Vagina (tissue), 2 donors: ENCODE measurements around the gene RALBP1. TPM values are rescaled to one million over a fixed set of nuclear protein-coding genes. Genes with fewer than 3 reads are reported as not detected.
A peak's percentile ranks its signal among the peaks of the same experiment; 100 is the strongest.

Experiments
- DNase-seq, 2 donors: peaks; one replicate each; pipeline ENCODE4 v3.0.0-alpha.2; 2017; ENCODE audit errors: extremely low spot score in 2 of 2
- H3K27ac ChIP-seq: fragments of 200-600 bp; sonication (generic); one replicate; pipeline ENCODE4 v1.5.1; 2019
- H3K27me3 ChIP-seq: fragments of 200-600 bp; sonication (generic); one replicate; pipeline ENCODE4 v1.5.1; 2019
- H3K36me3 ChIP-seq, 2 donors: fragments of 200-600 bp; sonication (generic); one replicate each; pipeline ENCODE4 v1.5.1; 2017 to 2019
- H3K4me1 ChIP-seq: fragments of 200-600 bp; sonication (generic); one replicate; pipeline ENCODE4 v1.5.1; 2019
- H3K4me3 ChIP-seq, 2 donors: fragments of 200-600 bp; sonication (generic); 1 replicate in 1 of 2; 2 replicates in 1 of 2; pipeline ENCODE4 v1.5.1; 2016 to 2019
- H3K9me3 ChIP-seq: fragments of 200-600 bp; sonication (generic); one replicate; pipeline ENCODE4 v1.5.1; 2019
- CTCF ChIP-seq, 3 experiments: fragments of 450-650 bp in 2 of 3; fragments of 200-600 bp in 1 of 3; sonication (generic) in 1 of 3; IDR thresholded peaks; one replicate each; pipeline ENCODE4 v1.5.1; 2017 to 2019; ENCODE audit warnings: antibody characterized with exemption in 3 of 3, mild to moderate bottlenecking in 2 of 3, moderate library complexity in 2 of 3
- POLR2A ChIP-seq, 2 donors: fragments of 450-650 bp; IDR thresholded peaks; one replicate each; pipeline ENCODE4 v1.6.1; 2017; ENCODE audit warnings: antibody characterized with exemption in 2 of 2, mild to moderate bottlenecking in 2 of 2, moderate library complexity in 2 of 2
- POLR2AphosphoS5 ChIP-seq, 2 donors: sonication (generic); formaldehyde crosslinking; IDR thresholded peaks; one replicate each; pipeline ENCODE4 v1.9.0; 2017; ENCODE audit warnings: antibody characterized with exemption in 2 of 2, mild to moderate bottlenecking in 2 of 2, low read depth in 1 of 2; ENCODE audit not compliant: insufficient read depth in 1 of 2
- intact Hi-C: fragments of 100-400 bp; cut with DNase I; formaldehyde crosslinking; loops from one replicate; pipeline ENCODE4 v1.15.1; 2023
- total RNA-seq: library from RNA; depleted of rRNA; stranded (reverse); fragments of >200 nt; gene quantifications from one replicate; pipeline ENCODE4 v1.2.3, GENCODE V29; 2016

The RALBP1 gene
- total RNA-seq, 1 donor from 2014 or later, result 65.6 TPM

DNA sequence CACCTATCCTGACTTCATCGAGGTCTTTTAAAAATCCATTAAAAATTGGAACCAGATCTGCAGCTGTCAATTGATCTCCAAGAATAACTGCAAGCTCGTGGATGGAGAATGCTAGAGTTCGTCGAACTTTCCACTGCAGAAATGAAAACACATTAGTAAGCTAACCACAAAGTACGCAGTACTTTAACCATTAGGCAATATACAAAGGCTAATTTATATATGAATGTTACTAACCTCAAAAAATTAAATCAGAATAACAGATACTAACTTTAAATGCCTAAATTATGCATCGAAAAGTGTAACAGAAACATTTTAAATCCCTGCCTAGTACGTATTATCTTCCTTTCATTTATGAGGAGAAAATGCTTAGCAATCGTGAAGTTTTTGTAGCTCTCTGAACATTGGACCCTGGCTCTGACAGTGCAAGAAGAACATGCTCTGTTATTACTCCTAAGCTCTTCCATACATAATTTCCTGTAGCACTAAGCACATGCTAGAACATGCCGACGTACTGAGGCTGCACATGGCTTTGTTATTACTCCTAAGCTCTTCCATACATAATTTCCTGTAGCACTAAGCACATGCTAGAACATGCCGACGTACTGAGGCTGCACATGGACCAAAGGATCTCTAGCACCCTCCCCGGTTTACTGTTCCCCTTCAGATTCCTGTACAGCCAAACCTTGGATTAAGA lies 82.1 kb downstream of the RALBP1 start:
- H3K4me1 ChIP-seq, result no peaks in the 10 kb centered on the region
- intact Hi-C loops, result no loop called here
- peaks cover 0 to 89% of the 10 kb centered on the region in 2 donors for H3K36me3 ChIP-seq
- no peak overlapping the region for H3K4me3 ChIP-seq
- no peaks in the 10 kb centered on the region for H3K27me3 ChIP-seq
- TF ChIP-seq POLR2AphosphoS5 (IDR thresholded peaks at IDR 0.05; ENCODE audit: insufficient read depth in 1 of 2, low read depth in 1 of 2) (peak in 1 of 2 donors; percentile 18), POLR2A (IDR thresholded peaks at IDR 0.05) (no peak), CTCF (IDR thresholded peaks at IDR 0.05) (no peak)
- DNase-seq, result no peak
- H3K27ac ChIP-seq, result no peak overlapping the region
- no peaks in the 10 kb centered on the region for H3K9me3 ChIP-seq

GRCh38 chr18:9558387-9559064 lies 83.2 kb downstream of the RALBP1 start:
- intact Hi-C loops, result no loop called here
- H3K27me3 ChIP-seq, result no peaks in the 10 kb centered on the region

GRCh38 chr18:9559253-9559652 lies 83.9 kb downstream of the RALBP1 start:
- no peak for TF ChIP-seq POLR2AphosphoS5 (IDR thresholded peaks at IDR 0.05; ENCODE audit: insufficient read depth in 1 of 2, low read depth in 1 of 2)
- no peak for TF ChIP-seq POLR2A (IDR thresholded peaks at IDR 0.05)
- TF ChIP-seq CTCF (IDR thresholded peaks at IDR 0.05), result no peak
- H3K4me1 ChIP-seq, result peaks cover 1% of the 10 kb centered on the region

More at GRCh38 chr18:9558387-9559064, 83.2 kb downstream of the RALBP1 start:
- H3K9me3 ChIP-seq, result no peaks in the 10 kb centered on the region
- H3K4me3 ChIP-seq, result no peak overlapping the region
- H3K4me1 ChIP-seq, result no peaks in the 10 kb centered on the region
- H3K27ac ChIP-seq, result no peak overlapping the region
- H3K36me3 ChIP-seq, result peaks cover 0 to 89% of the 10 kb centered on the region in 2 donors
- no peak for DNase-seq
- TF ChIP-seq POLR2AphosphoS5 (IDR thresholded peaks at IDR 0.05; ENCODE audit: insufficient read depth in 1 of 2, low read depth in 1 of 2) (no peak), CTCF (IDR thresholded peaks at IDR 0.05) (no peak), POLR2A (IDR thresholded peaks at IDR 0.05) (no peak)

GRCh38 chr18:9561759-9562158 lies 86.4 kb downstream of the RALBP1 start:
- Histone ChIP-seq H3K27me3 (no peaks in the 10 kb centered on the region), H3K4me1 (peaks cover 12% of the 10 kb centered on the region), H3K9me3 (no peaks in the 10 kb centered on the region), H3K36me3 (peaks cover 0 to 62% of the 10 kb centered on the region in 2 donors), H3K27ac (no peak overlapping the region), H3K4me3 (no peak overlapping the region)
- DNase-seq, result no peak
- TF ChIP-seq POLR2A (IDR thresholded peaks at IDR 0.05) (no peak), CTCF (IDR thresholded peaks at IDR 0.05) (no peak), POLR2AphosphoS5 (IDR thresholded peaks at IDR 0.05; ENCODE audit: insufficient read depth in 1 of 2, low read depth in 1 of 2) (no peak)
- intact Hi-C loops, result no loop called here

More at GRCh38 chr18:9559253-9559652, 83.9 kb downstream of the RALBP1 start:
- intact Hi-C loops, result no loop called here
- Histone ChIP-seq H3K27me3 (no peaks in the 10 kb centered on the region), H3K27ac (no peak overlapping the region), H3K9me3 (no peaks in the 10 kb centered on the region), H3K4me3 (no peak overlapping the region), H3K36me3 (peaks cover 0 to 86% of the 10 kb centered on the region in 2 donors)
- no peak for DNase-seq

DNA sequence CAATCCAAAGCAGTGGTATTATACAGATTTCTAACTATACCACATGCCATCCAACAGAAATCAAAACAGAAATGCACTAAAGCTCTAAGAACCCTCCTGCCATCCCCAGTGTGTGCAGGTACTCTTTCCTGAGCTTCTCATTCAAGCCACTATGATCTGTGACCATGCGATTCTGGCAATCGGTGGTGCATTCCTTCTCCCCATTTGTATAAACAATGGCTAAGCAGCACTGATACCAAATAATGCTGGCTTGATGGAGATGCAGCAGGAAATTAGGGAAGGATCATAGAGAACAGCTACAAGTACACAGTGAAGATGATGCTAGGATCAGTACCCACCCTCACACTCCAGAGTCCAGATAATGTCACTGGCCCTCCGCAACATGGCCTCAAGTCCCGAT lies 87.3 kb downstream of the RALBP1 start:
- TF ChIP-seq POLR2AphosphoS5 (IDR thresholded peaks at IDR 0.05; ENCODE audit: insufficient read depth in 1 of 2, low read depth in 1 of 2) (no peak), CTCF (IDR thresholded peaks at IDR 0.05) (no peak), POLR2A (IDR thresholded peaks at IDR 0.05) (no peak)
- intact Hi-C loops, result no loop called here
- no peak overlapping the region for H3K27ac ChIP-seq

More for the DNA sequence above, 87.3 kb downstream of the RALBP1 start:
- no peak overlapping the region for H3K4me3 ChIP-seq
- H3K36me3 ChIP-seq, result peaks cover 0 to 54% of the 10 kb centered on the region in 2 donors
- H3K4me1 ChIP-seq, result peaks cover 12% of the 10 kb centered on the region
- H3K9me3 ChIP-seq, result no peaks in the 10 kb centered on the region
- H3K27me3 ChIP-seq, result no peaks in the 10 kb centered on the region
- no peak for DNase-seq
